Measurements from ENCODE around the gene SARS2.

The SARS2 gene

DNA sequence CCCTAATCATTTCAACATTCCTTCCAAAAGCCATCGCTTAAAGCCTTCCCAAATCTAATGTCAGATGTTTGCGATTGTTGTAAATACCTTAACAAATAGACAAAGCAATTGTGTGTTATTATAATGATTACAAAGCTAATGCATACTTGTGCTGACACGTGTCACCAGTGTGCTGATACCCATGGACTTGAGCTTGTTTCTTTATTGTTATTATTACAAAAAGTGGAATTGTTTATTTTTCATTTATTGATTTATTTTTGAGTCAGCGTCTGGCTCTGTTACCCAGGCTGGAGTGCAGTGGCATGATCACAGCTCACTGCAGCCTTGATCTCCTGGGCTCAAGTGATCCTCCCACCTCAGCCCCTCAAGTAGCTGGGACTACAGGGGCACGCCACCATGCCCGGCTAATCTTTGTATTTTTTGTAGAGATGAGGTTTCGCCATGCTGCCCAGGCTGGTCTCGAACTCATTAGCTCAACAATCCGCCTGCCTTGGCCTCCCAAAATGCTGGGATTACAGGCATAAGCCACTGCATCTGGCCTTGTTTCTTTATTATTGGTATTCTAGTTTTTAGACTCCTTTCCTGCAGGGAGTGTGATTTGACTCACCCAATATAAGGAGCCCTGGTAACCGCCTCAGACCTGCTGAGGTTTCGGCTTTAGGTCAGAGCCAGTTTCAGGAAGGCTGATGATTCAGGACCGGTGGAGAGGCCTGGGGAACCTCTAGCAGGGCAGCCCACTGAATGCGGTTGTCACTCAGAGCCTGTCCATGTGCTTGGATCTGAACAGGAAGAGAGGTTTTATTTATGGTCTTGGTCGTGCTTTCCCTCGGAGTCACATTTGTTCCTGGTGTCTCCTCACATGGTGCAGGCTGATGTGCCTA, 47.1 kb upstream of the SARS2 start:
- Histone ChIP-seq H3K4me2 (ENCODE audit: low read depth, low read length, poor library complexity, severe bottlenecking) (no peak overlapping the region), H4K20me1 (ENCODE audit: insufficient read depth, low read length, poor library complexity, severe bottlenecking) (no peaks in the 10 kb centered on the region), H3K9ac (ENCODE audit: low read depth, low read length, poor library complexity, severe bottlenecking) (no peak overlapping the region)

GRCh38 chr19:38975861-38976271, 45.3 kb upstream of the SARS2 start:
- no peak overlapping the region for H3K4me2 ChIP-seq (ENCODE audit: low read depth, low read length, poor library complexity, severe bottlenecking)
- no peaks in the 10 kb centered on the region for H3F3A ChIP-seq (ENCODE audit: low read depth)
- no peaks in the 10 kb centered on the region for H3K79me2 ChIP-seq (ENCODE audit: insufficient read depth, low read length)
- no peaks in the 10 kb centered on the region for H3K9me2 ChIP-seq (replicated peaks; ENCODE audit: low read depth, low read length)
- H2AFZ ChIP-seq (ENCODE audit: low read length), result no peak overlapping the region
- no peak for TF ChIP-seq CTCF (conservative IDR thresholded peaks at IDR 0.05; ENCODE audit: low read length)
- H3K4me3 ChIP-seq (ENCODE audit: low read length, poor library complexity, severe bottlenecking), result no peak overlapping the region
- no peaks in the 10 kb centered on the region for H3K36me3 ChIP-seq (ENCODE audit: insufficient read depth, low read length)
- H4K20me1 ChIP-seq (ENCODE audit: insufficient read depth, low read length, poor library complexity, severe bottlenecking), result no peaks in the 10 kb centered on the region
- H3K4me1 ChIP-seq (ENCODE audit: insufficient read depth, low read length, poor library complexity, severe bottlenecking), result no peaks in the 10 kb centered on the region
- peaks cover 4% of the 10 kb centered on the region; the same call in 1 of the 2 replicates for H3K9me3 ChIP-seq (ENCODE audit: insufficient read depth, low read depth, low read length)
- H3K9ac ChIP-seq (ENCODE audit: low read depth, low read length, poor library complexity, severe bottlenecking), result no peak overlapping the region
- no peaks in the 10 kb centered on the region for H3K27me3 ChIP-seq (ENCODE audit: insufficient read depth, low read length, poor library complexity, severe bottlenecking)

More for the DNA sequence above, 47.1 kb upstream of the SARS2 start:
- H3K27me3 ChIP-seq (ENCODE audit: insufficient read depth, low read length, poor library complexity, severe bottlenecking), result no peaks in the 10 kb centered on the region
- peaks cover 4% of the 10 kb centered on the region; the same call in 1 of the 2 replicates for H3K9me3 ChIP-seq (ENCODE audit: insufficient read depth, low read depth, low read length)
- TF ChIP-seq CTCF (conservative IDR thresholded peaks at IDR 0.05; ENCODE audit: low read length) (no peak), EZH2phosphoT487 (IDR thresholded peaks at IDR 0.05; ENCODE audit: borderline replicate concordance) (no peak)
- H3K79me2 ChIP-seq (ENCODE audit: insufficient read depth, low read length), result no peaks in the 10 kb centered on the region
- no peak overlapping the region for H3K4me3 ChIP-seq (ENCODE audit: low read length, poor library complexity, severe bottlenecking)
- H3F3A ChIP-seq (ENCODE audit: low read depth), result no peaks in the 10 kb centered on the region
- no peaks in the 10 kb centered on the region for H3K9me2 ChIP-seq (replicated peaks; ENCODE audit: low read depth, low read length)
- H3K4me1 ChIP-seq (ENCODE audit: insufficient read depth, low read length, poor library complexity, severe bottlenecking), result no peaks in the 10 kb centered on the region
- no peak overlapping the region for H2AFZ ChIP-seq (ENCODE audit: low read length)
- H3K36me3 ChIP-seq (ENCODE audit: insufficient read depth, low read length), result no peaks in the 10 kb centered on the region

GRCh38 chr19:38975214-38975860, 44.8 kb upstream of the SARS2 start, which contains the start of gene FBXO17:
TSS of gene FBXO17 (minus strand) at chr19:38975742. CDS start at chr19:38950319, 25,423 bp downstream.
- Histone ChIP-seq H3K9ac (ENCODE audit: low read depth, low read length, poor library complexity, severe bottlenecking) (no peak within 1 kb of the TSS), H3K4me3 (ENCODE audit: low read length, poor library complexity, severe bottlenecking) (no peak within 1 kb of the TSS), H3F3A (ENCODE audit: low read depth) (no peaks in the 10 kb centered on the region), H4K20me1 (ENCODE audit: insufficient read depth, low read length, poor library complexity, severe bottlenecking) (no peaks in the 10 kb centered on the region), H3K9me3 (ENCODE audit: insufficient read depth, low read depth, low read length) (no peaks in the 10 kb centered on the region), H3K4me2 (ENCODE audit: low read depth, low read length, poor library complexity, severe bottlenecking) (no peak within 1 kb of the TSS), H3K9me2 (replicated peaks; ENCODE audit: low read depth, low read length) (no peaks in the 10 kb centered on the region), H3K36me3 (ENCODE audit: insufficient read depth, low read length) (no peaks in the 10 kb centered on the region), H2AFZ (ENCODE audit: low read length) (no peak within 1 kb of the TSS), H3K27me3 (ENCODE audit: insufficient read depth, low read length, poor library complexity, severe bottlenecking) (no peaks in the 10 kb centered on the region), H3K4me1 (ENCODE audit: insufficient read depth, low read length, poor library complexity, severe bottlenecking) (no peaks in the 10 kb centered on the region), H3K79me2 (ENCODE audit: insufficient read depth, low read length) (no peaks in the 10 kb centered on the region)
- TF ChIP-seq EZH2phosphoT487 (IDR thresholded peaks at IDR 0.05; ENCODE audit: borderline replicate concordance) (no peak), CTCF (conservative IDR thresholded peaks at IDR 0.05; ENCODE audit: low read length) (no peak)

Measured in Loucy (cell line).